HCT116 (cell line): ENCODE results near the gene SNED1. TPM values are rescaled to one million over a fixed set of nuclear protein-coding genes. Genes with fewer than 3 reads are reported as not detected.

Experiments
- ATAC-seq: fragments of 200-7000 bp; cut with Tn5 transposase; 2 replicates; pipeline ENCODE4 v1.9.1; 2020; ENCODE audit warnings: mild to moderate bottlenecking, moderate library complexity
- BruUV-seq: library from RNA; stranded (reverse); fragments of 400-500 nt; replicated peaks from 2 replicates; lab custom pipeline; 2021; lab: Mats Ljungman, UMichigan
- CTCF ChIA-PET: fragments of 300-600 bp; sonication (Branson Sonifier 250); formaldehyde crosslinking; loops from one replicate; lab custom pipeline; 2021; ENCODE audit warnings: antibody characterized with exemption; lab: Charles Lee
- POLR2A ChIA-PET: fragments of 300-600, 350-600 bp; sonication (Branson Sonifier 250); formaldehyde crosslinking; loops from one replicate; lab custom pipeline; 2021; ENCODE audit warnings: antibody characterized with exemption; lab: Charles Lee
- RAD21 ChIA-PET, 2 experiments: fragments of 300-600 bp; sonication (Branson Sonifier 250); formaldehyde crosslinking; loops; one replicate each; lab custom pipeline; 2023; ENCODE audit warnings: low total read pairs in 2 of 2; ENCODE audit not compliant: uncharacterized antibody in 2 of 2, unreplicated experiment in 2 of 2, low non-redundant PET in 1 of 2; lab: Charles Lee
- DNase-seq: peaks from one replicate; pipeline ENCODE4 v3.0.0-alpha.2; 2010; ENCODE audit warnings: low read depth, low spot score
- H2AFZ ChIP-seq: fragments of 200-600 bp; shearing (Covaris generic), sonication (generic); 2 replicates; pipeline ENCODE4 v1.6.1; 2017; ENCODE audit warnings: low read depth, mixed run types, mixed read lengths, antibody characterized with exemption, low read length; ENCODE audit not compliant: poor library complexity, severe bottlenecking
- H3K27ac ChIP-seq: 2 replicates; pipeline ENCODE4 v1.5.1; 2012; ENCODE audit warnings: low read depth, low read length
- H3K27me3 ChIP-seq: fragments of 200-600 bp; sonication (generic); 2 replicates; pipeline ENCODE4 v1.6.1; 2016; ENCODE audit warnings: mixed run types, low read length, mixed read lengths; ENCODE audit not compliant: insufficient read depth
- H3K36me3 ChIP-seq, 2 experiments: fragments of 200-500 bp in 1 of 2; fragments of 200-600 bp in 1 of 2; sonication (Bioruptor generic) in 1 of 2; sonication (generic) in 1 of 2; 2 replicates each; pipeline versions ENCODE4 v1.5.1 to v1.6.1; 2014 to 2016; ENCODE audit warnings: low read length in 2 of 2, inconsistent platforms in 1 of 2, mixed read lengths in 1 of 2, mixed run types in 1 of 2; ENCODE audit not compliant: insufficient read depth in 2 of 2, control insufficient read depth in 1 of 2
- H3K4me1 ChIP-seq, 2 experiments: fragments of 200-600 bp in 1 of 2; sonication (generic) in 1 of 2; 2 replicates each; pipeline versions ENCODE4 v1.5.1 to v1.6.1; 2012 to 2017; ENCODE audit warnings: low read length in 2 of 2, inconsistent platforms in 1 of 2, mild to moderate bottlenecking in 1 of 2, mixed read lengths in 1 of 2, mixed run types in 1 of 2, moderate library complexity in 1 of 2; ENCODE audit not compliant: insufficient read depth in 2 of 2, control insufficient read depth in 1 of 2
- H3K4me2 ChIP-seq: fragments of 200-600 bp; sonication (generic); 2 replicates; pipeline ENCODE4 v1.6.1; 2017; ENCODE audit warnings: mixed run types, low read length, mixed read lengths
- H3K4me3 ChIP-seq, 2 experiments: fragments of 200-600 bp in 1 of 2; sonication (generic) in 1 of 2; replicated peaks in 1 of 2; 2 replicates each; pipeline ENCODE4 v1.5.1; 2011 to 2016; ENCODE audit warnings: low read length in 2 of 2, control low read depth in 1 of 2, low read depth in 1 of 2, mild to moderate bottlenecking in 1 of 2, mixed read lengths in 1 of 2, mixed run types in 1 of 2
- H3K79me2 ChIP-seq: fragments of 200-600 bp; sonication (generic); 2 replicates; pipeline ENCODE4 v1.6.1; 2017; ENCODE audit warnings: mild to moderate bottlenecking, mixed run types, low read length, moderate library complexity, mixed read lengths; ENCODE audit not compliant: insufficient read depth
- H3K9ac ChIP-seq: fragments of 200-600 bp; sonication (generic); 2 replicates; pipeline ENCODE4 v1.6.1; 2016; ENCODE audit warnings: low read length, mixed read lengths
- H3K9me2 ChIP-seq: fragments of 200-600 bp; sonication (generic), shearing (Covaris generic); 2 replicates; pipeline ENCODE4 v1.6.1; 2017; ENCODE audit warnings: mixed run types, mild to moderate bottlenecking, moderate library complexity; ENCODE audit not compliant: insufficient read depth
- H3K9me3 ChIP-seq, 2 experiments: fragments of 200-500 bp in 1 of 2; fragments of 200-600 bp in 1 of 2; sonication (Bioruptor generic) in 1 of 2; sonication (generic) in 1 of 2; 2 replicates each; pipeline ENCODE4 v1.6.1; 2014 to 2017; ENCODE audit warnings: low read length in 2 of 2, mixed read lengths in 2 of 2, inconsistent platforms in 1 of 2, low read depth in 1 of 2, mild to moderate bottlenecking in 1 of 2, mixed run types in 1 of 2, moderate library complexity in 1 of 2; ENCODE audit not compliant: control insufficient read depth in 1 of 2, insufficient read depth in 1 of 2
- H4K20me1 ChIP-seq: fragments of 200-600 bp; sonication (generic), shearing (Covaris generic); 2 replicates; pipeline ENCODE4 v1.6.1; 2017; ENCODE audit warnings: mixed run types, mild to moderate bottlenecking, moderate library complexity; ENCODE audit not compliant: insufficient read depth
- ATF3 ChIP-seq: IDR thresholded peaks from 2 replicates; pipeline ENCODE4 v1.6.1; 2012
- CBX3 ChIP-seq: IDR thresholded peaks from 2 replicates; pipeline ENCODE4 v1.6.1; 2012; ENCODE audit warnings: low read depth
- CTCF ChIP-seq, 3 experiments: fragments of 200-600 bp in 1 of 3; sonication (generic) in 1 of 3; IDR thresholded peaks in 2 of 3; conservative IDR thresholded peaks in 1 of 3; 2 replicates each; pipeline ENCODE4 v1.5.1; 2012 to 2017; ENCODE audit warnings: low read depth in 2 of 3, low read length in 2 of 3, antibody characterized with exemption in 1 of 3, borderline replicate concordance in 1 of 3, control low read depth in 1 of 3, mild to moderate bottlenecking in 1 of 3, mixed read lengths in 1 of 3, mixed run types in 1 of 3, moderate library complexity in 1 of 3; ENCODE audit not compliant: insufficient read depth in 1 of 3
- EGR1 ChIP-seq: IDR thresholded peaks from 2 replicates; pipeline ENCODE4 v1.6.1; 2012; ENCODE audit warnings: low read depth
- SIN3A ChIP-seq: IDR thresholded peaks from 2 replicates; pipeline ENCODE4 v1.6.1; 2012; ENCODE audit warnings: low read depth
- SP1 ChIP-seq: IDR thresholded peaks from 2 replicates; pipeline ENCODE4 v1.6.1; 2012; ENCODE audit warnings: low read depth
- SRF ChIP-seq: IDR thresholded peaks from 2 replicates; pipeline ENCODE4 v1.6.1; 2012; ENCODE audit warnings: low read depth
- ZNF274 ChIP-seq: fragments of 200-500 bp; sonication (Bioruptor generic); IDR thresholded peaks from 2 replicates; pipeline ENCODE4 v1.6.1; 2014; ENCODE audit warnings: mild to moderate bottlenecking, low read depth, low read length, inconsistent platforms
- intact Hi-C: fragments of 100-400 bp; cut with micrococcal nuclease; formaldehyde crosslinking; loops from 2 replicates; pipeline ENCODE4 v1.10.0; 2022
- total RNA-seq: library from RNA; stranded (reverse); gene quantifications from one replicate; pipeline ENCODE4 v1.2.1, GENCODE V29; 2021; ENCODE audit not compliant: unreplicated experiment

Gene SNED1
- total RNA-seq, 1 experiment from 2014 or later: 9.6 TPM

- no peaks in the 10 kb centered on the region for H4K20me1 ChIP-seq
- 0 out of 4 replicates have a peak, but pooled peaks cover 0 to 7% of the 10 kb centered on the region in 2 experiments for H3K36me3 ChIP-seq
- peak; percentile 51; the same call in 1 of the 2 replicates for TF ChIP-seq CBX3
- no peak for TF ChIP-seq SIN3A
- TF ChIP-seq, all 23 proteins: peak for 1
- intact Hi-C loops: no loop called here
- Histone ChIP-seq H3K9ac (no peak overlapping the region), H2AFZ (no peak overlapping the region), H3K4me2 (no peak overlapping the region), H3K79me2 (no peaks in the 10 kb centered on the region), H3K4me1 (no peaks in the 10 kb centered on the region; a peak in 1 of 4 replicates), H3K9me2 (no peaks in the 10 kb centered on the region), H3K9me3 (peaks cover 13 to 14% of the 10 kb centered on the region in 2 experiments; a peak in 2 of 4 replicates), H3K27ac (no peak overlapping the region), H3K4me3 (no peak overlapping the region), H3K27me3 (no peaks in the 10 kb centered on the region)
- no peak for ATAC-seq
- no TSS peak for BruUV-seq
- ChIA-PET POLR2A (no interaction called here), CTCF (no interaction called here), RAD21 (no interaction called here)
- DNase-seq: no peak
Observed at GRCh38 chr2:241005569-241005968, 7.2 kb downstream of the SNED1 start.

- Histone ChIP-seq H3K9me3 (peaks cover 13 to 14% of the 10 kb centered on the region in 2 experiments; a peak in 2 of 4 replicates), H3K4me1 (no peaks in the 10 kb centered on the region; a peak in 1 of 4 replicates), H3K4me2 (no peak overlapping the region), H3K27me3 (no peaks in the 10 kb centered on the region), H3K27ac (no peak overlapping the region), H3K9ac (no peak overlapping the region), H4K20me1 (no peaks in the 10 kb centered on the region), H2AFZ (no peak overlapping the region), H3K4me3 (no peak overlapping the region), H3K79me2 (no peaks in the 10 kb centered on the region), H3K36me3 (0 out of 4 replicates have a peak, but pooled peaks cover 0 to 7% of the 10 kb centered on the region in 2 experiments), H3K9me2 (no peaks in the 10 kb centered on the region)
- POLR2A ChIA-PET: no interaction called here
- no peak for ATAC-seq
- TF ChIP-seq CTCF (IDR thresholded peaks at IDR 0.05 in 2 of 3, conservative IDR thresholded peaks at IDR 0.05 in 1 of 3; ENCODE audit: borderline replicate concordance in 1 of 3, insufficient read depth in 1 of 3, low read depth in 2 of 3, low read length in 2 of 3) (no peak), SRF (no peak), EGR1 (no peak), ZNF274 (no peak), SP1 (no peak), ATF3 (no peak), SIN3A (no peak)
- intact Hi-C loops: no loop called here
- CTCF ChIA-PET: no interaction called here
- DNase-seq: no peak
- RAD21 ChIA-PET: no interaction called here
- BruUV-seq: TSS peak; percentile 19
Observed at GRCh38 chr2:241006412-241006811, 8.0 kb downstream of the SNED1 start.
